ENCODE results near the gene C21orf58. TPM values are rescaled to one million over a fixed set of nuclear protein-coding genes. Genes with fewer than 3 reads are reported as not detected.

The C21orf58 gene
- total RNA-seq, 1 experiment from 2014 or later = 12.7 TPM

GRCh38 chr21:46284077-46284644 lies 39.5 kb downstream of the C21orf58 start:
- H3K36me3 ChIP-seq (ENCODE audit: control insufficient read depth, insufficient read depth, low read length) = peaks cover 4% of the 10 kb centered on the region; the same call in 1 of the 2 replicates
- no peak for TF ChIP-seq REST (IDR thresholded peaks at IDR 0.05; ENCODE audit: insufficient read depth in 1 of 2, low read depth in 2 of 2, low read length in 1 of 2)
- no peak for TF ChIP-seq POLR2AphosphoS5 (IDR thresholded peaks at IDR 0.05; ENCODE audit: low read depth, low read length)
- no peak for TF ChIP-seq CTCF (IDR thresholded peaks at IDR 0.05)
- no peak for TF ChIP-seq TCF7L2 (IDR thresholded peaks at IDR 0.05; ENCODE audit: low read depth, low read length)
- no peak for TF ChIP-seq SIN3A (IDR thresholded peaks at IDR 0.05; ENCODE audit: borderline replicate concordance, insufficient read depth, low read depth, low read length)
- H3K27ac ChIP-seq (ENCODE audit: low read length) = peak overlapping the region; percentile 92
- intact Hi-C loops (cut with micrococcal nuclease; ENCODE audit: unreplicated experiment) (no loop called here), in situ Hi-C loops (cut with HindIII; ENCODE audit: low pct_unique_long_range_greater_than_20kb, low sequenced_read_pairs) (no loop called here)
- H3K4me3 ChIP-seq (ENCODE audit: low read depth in 2 of 2, low read length in 2 of 2) = peak overlapping the region; percentile 75 to 87
- POLR2A ChIA-PET = no interaction called here
- peaks cover 22% of the 10 kb centered on the region; the same call in 1 of the 2 replicates for H3K4me1 ChIP-seq (ENCODE audit: control insufficient read depth, insufficient read depth, low read length)
- no peaks in the 10 kb centered on the region for H3K9me3 ChIP-seq (ENCODE audit: control insufficient read depth, insufficient read depth, low read depth, low read length)
- CTCF ChIA-PET = no interaction called here
- DNase-seq (ENCODE audit: low read depth, low spot score) (no peak), ATAC-seq (no peak)
- no TSS peak for BruUV-seq (replicated peaks)
- no peaks in the 10 kb centered on the region for H3K27me3 ChIP-seq (ENCODE audit: control insufficient read depth, insufficient read depth, low read length)

GRCh38 chr21:46274797-46275390 lies 48.8 kb downstream of the C21orf58 start:
- BruUV-seq (replicated peaks) = no TSS peak
- TF ChIP-seq REST (IDR thresholded peaks at IDR 0.05; ENCODE audit: insufficient read depth in 1 of 2, low read depth in 2 of 2, low read length in 1 of 2) (no peak), CTCF (IDR thresholded peaks at IDR 0.05) (no peak), TCF7L2 (IDR thresholded peaks at IDR 0.05; ENCODE audit: low read depth, low read length) (no peak), POLR2AphosphoS5 (IDR thresholded peaks at IDR 0.05; ENCODE audit: low read depth, low read length) (no peak), SIN3A (IDR thresholded peaks at IDR 0.05; ENCODE audit: borderline replicate concordance, insufficient read depth, low read depth, low read length) (no peak)
- H3K36me3 ChIP-seq (ENCODE audit: control insufficient read depth, insufficient read depth, low read length) = peaks cover 12% of the 10 kb centered on the region
- peaks cover 7% of the 10 kb centered on the region for H3K4me1 ChIP-seq (ENCODE audit: control insufficient read depth, insufficient read depth, low read length)
- DNase-seq (ENCODE audit: low read depth, low spot score) = no peak
- intact Hi-C loops (cut with micrococcal nuclease; ENCODE audit: unreplicated experiment) = no loop called here
- ChIA-PET CTCF (no interaction called here), POLR2A (interaction anchor here (0.8 kb wide), 1 partner anchor 34 kb away, joined by 14 read pairs; no protein-coding TSS in a partner anchor)
- in situ Hi-C loops (cut with HindIII; ENCODE audit: low pct_unique_long_range_greater_than_20kb, low sequenced_read_pairs) = no loop called here
- H3K27me3 ChIP-seq (ENCODE audit: control insufficient read depth, insufficient read depth, low read length) = no peaks in the 10 kb centered on the region
- no peak for ATAC-seq
- no peaks in the 10 kb centered on the region for H3K9me3 ChIP-seq (ENCODE audit: control insufficient read depth, insufficient read depth, low read depth, low read length)
- no peak overlapping the region for H3K4me3 ChIP-seq (ENCODE audit: low read depth in 2 of 2, low read length in 2 of 2)
- H3K27ac ChIP-seq (ENCODE audit: low read length) = no peak overlapping the region

Data from Panc1 (cell line).